IPS-11a (cell line): Measurements from ENCODE around the gene GJA3.

Experiments used
- H3K4me3 ChIP-seq: one replicate; pipeline ENCODE4 v1.5.1; 2013; ENCODE audit warnings: low read depth, low read length, control low read depth

Gene GJA3

GRCh38 chr13:20099319-20099718, 61.5 kb downstream of the GJA3 start:
- no peak overlapping the region for H3K4me3 ChIP-seq

- H3K4me3 ChIP-seq: no peak overlapping the region
Observed at GRCh38 chr13:20093951-20094350, 66.9 kb downstream of the GJA3 start.

DNA sequence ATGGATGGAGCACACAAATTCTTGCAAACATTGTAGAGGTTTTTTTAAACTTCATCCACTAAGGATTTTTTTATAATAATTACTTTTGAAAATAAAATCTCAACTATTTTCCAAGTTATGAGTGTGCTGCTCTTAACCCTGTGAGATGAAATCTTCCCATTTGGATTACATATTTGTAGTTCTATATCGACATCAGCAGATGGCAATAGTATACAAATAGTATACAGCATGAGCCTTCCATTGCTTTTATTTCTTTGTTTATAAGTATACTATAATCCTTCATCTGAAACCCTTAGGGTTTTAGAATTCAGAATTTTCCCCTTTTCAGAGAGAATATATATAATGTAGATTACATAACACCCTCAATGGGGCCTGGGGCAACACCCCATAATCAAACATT, 70.5 kb downstream of the GJA3 start:
- H3K4me3 ChIP-seq: no peak overlapping the region
